Measurements from ENCODE around the gene RNF144A. TPM values are rescaled to one million over a fixed set of nuclear protein-coding genes. Genes with fewer than 3 reads are reported as not detected.

Gene RNF144A
- total and polyA plus RNA-seq, 7 donors, result 2.4 to 15.6 (median 8.7) TPM

GRCh38 chr2:6986301-6986911 lies 69.2 kb downstream of the RNF144A start:
- Histone ChIP-seq H3K9me3 (no peaks in the 10 kb centered on the region), H3K4me3 (no peak overlapping the region), H3K27me3 (ENCODE audit: insufficient read depth in 3 of 3, low read length in 2 of 3) (no peaks in the 10 kb centered on the region), H3K4me1 (peaks cover 35% of the 10 kb centered on the region), H3K36me3 (ENCODE audit: insufficient read depth in 1 of 2, low read depth in 1 of 2) (no peaks in the 10 kb centered on the region), H3K27ac (no peak overlapping the region)
- DNase-seq, result no peak
- no peak for TF ChIP-seq CTCF (IDR thresholded peaks at IDR 0.05)
- peak in 1 of 4 donors; percentile 10 for ATAC-seq
- intact Hi-C loops (cut with DNase I), result no loop called here
- WGBS, 3 donors, result 34 to 56% (median 40%) methylated on average over 3 of the region's 3 CpGs

- Histone ChIP-seq H3K9me3 (no peaks in the 10 kb centered on the region), H3K27me3 (ENCODE audit: insufficient read depth in 3 of 3, low read length in 2 of 3) (no peaks in the 10 kb centered on the region), H3K36me3 (ENCODE audit: insufficient read depth in 1 of 2, low read depth in 1 of 2) (no peaks in the 10 kb centered on the region), H3K4me1 (peaks cover 37% of the 10 kb centered on the region), H3K4me3 (no peak overlapping the region), H3K27ac (no peak overlapping the region)
- DNase-seq, result no peak
- intact Hi-C loops (cut with DNase I), result no loop called here
- no peak for TF ChIP-seq CTCF (IDR thresholded peaks at IDR 0.05)
- WGBS, 3 donors, result 55 to 64% (median 58%) methylated on average over 12 of the region's 12 CpGs
- ATAC-seq, result no peak
Observed at GRCh38 chr2:6986912-6987361, 69.7 kb downstream of the RNF144A start.

- H3K4me1 ChIP-seq, result peaks cover 42% of the 10 kb centered on the region
- TF ChIP-seq CTCF (IDR thresholded peaks at IDR 0.05), result no peak
Observed at GRCh38 chr2:6990871-6991270, 73.7 kb downstream of the RNF144A start.

GRCh38 chr2:6992794-6993228 lies 75.6 kb downstream of the RNF144A start:
- no peak for TF ChIP-seq CTCF (IDR thresholded peaks at IDR 0.05)
- H3K4me3 ChIP-seq, result no peak overlapping the region
- no peaks in the 10 kb centered on the region for H3K27me3 ChIP-seq (ENCODE audit: insufficient read depth in 3 of 3, low read length in 2 of 3)
- H3K36me3 ChIP-seq (ENCODE audit: insufficient read depth in 1 of 2, low read depth in 1 of 2), result peaks cover 0 to 6% of the 10 kb centered on the region in 2 donors
- intact Hi-C loops (cut with DNase I), result no loop called here
- peak overlapping the region; percentile 63 for H3K27ac ChIP-seq
- peak in 1 of 4 donors; percentile 2 for ATAC-seq
- DNase-seq, result no peak
- H3K9me3 ChIP-seq, result no peaks in the 10 kb centered on the region
- WGBS, 3 donors, result 37 to 50% (median 43%) methylated on average over 4 of the region's 4 CpGs
- peaks cover 33% of the 10 kb centered on the region for H3K4me1 ChIP-seq

More at GRCh38 chr2:6990871-6991270, 73.7 kb downstream of the RNF144A start:
- intact Hi-C loops (cut with DNase I), result no loop called here
- DNase-seq (no peak), ATAC-seq (no peak)
- no peaks in the 10 kb centered on the region for H3K36me3 ChIP-seq (ENCODE audit: insufficient read depth in 1 of 2, low read depth in 1 of 2)
- no peaks in the 10 kb centered on the region for H3K9me3 ChIP-seq
- no peaks in the 10 kb centered on the region for H3K27me3 ChIP-seq (ENCODE audit: insufficient read depth in 3 of 3, low read length in 2 of 3)
- H3K4me3 ChIP-seq, result no peak overlapping the region
- WGBS, 3 donors, result 90 to 95% (median 92%) methylated on average over 3 of the region's 3 CpGs
- H3K27ac ChIP-seq, result no peak overlapping the region

GRCh38 chr2:6993229-6993640 lies 76.0 kb downstream of the RNF144A start:
- Histone ChIP-seq H3K36me3 (ENCODE audit: insufficient read depth in 1 of 2, low read depth in 1 of 2) (peaks cover 0 to 6% of the 10 kb centered on the region in 2 donors), H3K27me3 (ENCODE audit: insufficient read depth in 3 of 3, low read length in 2 of 3) (no peaks in the 10 kb centered on the region), H3K27ac (peak overlapping the region; percentile 63), H3K4me3 (no peak overlapping the region), H3K9me3 (no peaks in the 10 kb centered on the region), H3K4me1 (peaks cover 33% of the 10 kb centered on the region)
- no peak for TF ChIP-seq CTCF (IDR thresholded peaks at IDR 0.05)
- WGBS, 3 donors, result 9 to 31% (median 15%) methylated on average over 7 of the region's 7 CpGs
- ATAC-seq (peak; percentile 70 to 84 (median 78)), DNase-seq (peak; percentile 58 to 87)
- intact Hi-C loops (cut with DNase I), result no loop called here

All from psoas muscle (tissue), 8 donors.